HG03108 (cell line): ENCODE measurements around the gene USP46.

Experiments
- ATAC-seq: cut with Tn5 transposase; IDR thresholded peaks from one replicate; pipeline ENCODE4 v1.9.1; 2021; ENCODE audit warnings: moderate library complexity; ENCODE audit not compliant: unreplicated experiment

USP46 gene, protein sequence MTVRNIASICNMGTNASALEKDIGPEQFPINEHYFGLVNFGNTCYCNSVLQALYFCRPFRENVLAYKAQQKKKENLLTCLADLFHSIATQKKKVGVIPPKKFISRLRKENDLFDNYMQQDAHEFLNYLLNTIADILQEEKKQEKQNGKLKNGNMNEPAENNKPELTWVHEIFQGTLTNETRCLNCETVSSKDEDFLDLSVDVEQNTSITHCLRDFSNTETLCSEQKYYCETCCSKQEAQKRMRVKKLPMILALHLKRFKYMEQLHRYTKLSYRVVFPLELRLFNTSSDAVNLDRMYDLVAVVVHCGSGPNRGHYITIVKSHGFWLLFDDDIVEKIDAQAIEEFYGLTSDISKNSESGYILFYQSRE

DNA sequence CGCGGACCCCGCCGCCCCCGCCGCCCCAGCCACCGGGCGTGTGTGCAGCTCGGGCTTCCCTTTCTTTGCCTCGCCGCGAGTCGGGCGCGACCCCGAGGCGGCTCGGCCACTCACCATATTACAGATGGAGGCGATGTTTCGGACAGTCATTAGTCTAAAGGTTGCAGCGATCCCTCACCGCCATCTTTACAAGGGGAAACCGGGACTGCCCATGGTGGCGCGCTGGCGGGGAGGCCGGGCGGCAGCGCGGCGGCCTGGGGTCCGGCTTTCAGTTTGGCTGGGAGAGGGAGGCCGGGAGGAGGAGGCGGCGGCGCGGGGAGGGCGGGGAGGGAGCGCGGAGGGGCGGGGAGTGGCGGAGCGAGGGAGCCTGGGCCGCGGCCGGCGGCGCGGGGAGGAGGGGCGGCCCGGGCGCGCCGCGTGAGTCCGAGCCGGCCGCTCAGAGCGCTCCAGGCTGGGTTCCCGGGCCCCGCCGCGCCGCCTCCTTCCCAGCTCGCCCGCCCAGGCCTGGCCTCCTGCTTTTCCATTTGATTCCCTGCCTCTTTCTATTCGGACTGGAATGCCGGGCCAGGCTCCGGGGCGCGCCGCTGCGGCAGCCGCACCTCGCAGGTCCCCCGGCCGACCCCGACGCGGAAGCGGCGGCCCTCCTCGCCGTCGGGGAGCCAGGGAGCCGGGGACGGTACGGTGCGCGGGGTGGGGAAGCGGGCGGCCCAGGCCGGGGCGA is at the start of gene USP46:
TSS of gene USP46 (minus strand) at position 301 of the 721 bp plus-strand sequence. CDS start at position 150, 151 bp downstream.
- ATAC-seq = peak; percentile 80

DNA sequence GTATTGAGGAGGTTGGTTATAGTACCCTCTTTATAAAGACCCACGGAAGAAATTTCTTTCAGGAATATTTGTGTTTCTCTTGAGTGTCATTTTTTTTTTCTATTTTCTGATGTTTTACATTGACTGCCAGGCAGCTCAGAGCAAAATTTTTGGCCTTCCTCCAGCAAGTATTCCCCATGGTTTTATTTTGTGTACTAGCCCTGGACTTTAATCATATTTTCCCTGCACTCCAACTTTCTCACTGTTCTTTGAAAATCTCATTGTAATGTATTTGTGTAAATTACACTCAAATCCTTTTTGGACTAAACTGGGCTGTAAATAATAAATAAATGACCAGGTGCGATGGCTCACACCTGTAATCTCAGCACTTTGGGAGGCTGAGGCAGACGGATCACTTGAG is 45.6 kb upstream of the USP46 start:
- no peak for ATAC-seq

DNA sequence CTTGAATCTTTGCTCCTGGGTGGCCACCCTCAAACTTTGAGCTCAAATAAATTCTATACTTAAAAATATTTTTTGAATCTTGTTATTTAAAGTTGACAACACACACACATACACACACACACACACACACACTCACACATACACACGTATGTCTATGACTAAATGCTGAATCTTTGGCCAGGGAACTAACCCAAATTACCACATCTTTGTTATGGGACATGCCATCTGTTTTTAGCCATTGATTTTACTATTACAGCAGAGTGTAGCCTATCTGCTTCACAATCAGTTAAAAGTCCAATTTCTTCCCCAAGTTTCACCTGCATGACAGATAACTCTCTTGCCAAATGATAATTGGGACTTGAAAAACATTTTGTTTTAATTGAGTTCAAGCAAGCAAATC is 45.0 kb upstream of the USP46 start:
- ATAC-seq = no peak

DNA sequence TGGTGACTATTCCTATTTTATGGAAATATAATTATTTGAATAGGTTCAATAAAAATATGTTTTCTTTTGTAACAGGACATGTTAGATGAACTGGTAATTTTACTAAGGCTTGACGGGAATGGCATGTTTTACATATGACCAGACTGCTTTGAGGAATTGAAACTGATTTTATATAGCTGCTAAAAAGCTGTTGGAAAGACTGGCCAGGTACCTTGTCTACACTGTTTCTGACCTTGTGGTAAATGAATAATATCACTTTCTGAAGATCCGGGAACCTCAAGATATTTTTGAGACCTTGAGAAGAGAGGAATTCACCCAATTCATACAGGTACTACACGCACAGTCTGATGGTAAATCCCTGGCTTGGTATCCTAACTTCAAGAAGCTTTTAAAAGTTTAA is 42.1 kb upstream of the USP46 start:
- peak; percentile 95 for ATAC-seq

DNA sequence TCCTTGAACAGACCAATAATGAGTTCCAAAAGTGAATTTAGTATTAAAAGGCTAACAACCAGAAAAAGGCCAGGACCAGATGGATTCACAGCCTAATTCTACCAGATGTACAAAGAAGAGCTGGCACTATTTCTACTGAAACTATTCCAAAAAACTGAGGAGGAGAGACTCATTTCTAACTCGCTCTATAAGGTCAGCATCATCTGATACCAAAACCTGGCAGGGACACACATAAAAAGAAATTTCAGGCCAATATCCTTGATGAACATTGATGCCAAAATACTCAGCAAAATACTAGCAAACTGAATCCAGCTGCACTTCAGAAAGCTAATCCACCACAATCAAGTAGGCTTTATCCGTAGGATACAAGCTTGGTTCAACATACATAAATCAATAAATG is 35.8 kb upstream of the USP46 start:
- no peak for ATAC-seq

DNA sequence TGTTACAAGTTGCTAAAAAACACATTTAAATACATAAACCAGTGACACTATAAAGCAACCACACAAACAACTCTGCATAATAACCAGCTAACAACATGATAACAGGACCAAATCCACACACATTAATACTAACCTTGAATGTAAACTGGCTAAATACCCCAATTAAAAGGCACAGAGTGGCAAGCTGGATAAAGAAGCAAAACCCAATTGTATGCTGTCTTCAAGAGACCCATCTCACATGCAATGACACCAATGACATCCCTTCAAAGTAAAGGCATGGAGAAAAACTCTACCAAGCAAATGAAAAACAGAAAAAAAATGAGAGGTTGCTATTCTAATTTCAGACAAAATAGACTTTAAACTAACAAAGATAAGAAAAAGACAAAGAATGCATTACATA is 34.4 kb upstream of the USP46 start:
- ATAC-seq = no peak

DNA sequence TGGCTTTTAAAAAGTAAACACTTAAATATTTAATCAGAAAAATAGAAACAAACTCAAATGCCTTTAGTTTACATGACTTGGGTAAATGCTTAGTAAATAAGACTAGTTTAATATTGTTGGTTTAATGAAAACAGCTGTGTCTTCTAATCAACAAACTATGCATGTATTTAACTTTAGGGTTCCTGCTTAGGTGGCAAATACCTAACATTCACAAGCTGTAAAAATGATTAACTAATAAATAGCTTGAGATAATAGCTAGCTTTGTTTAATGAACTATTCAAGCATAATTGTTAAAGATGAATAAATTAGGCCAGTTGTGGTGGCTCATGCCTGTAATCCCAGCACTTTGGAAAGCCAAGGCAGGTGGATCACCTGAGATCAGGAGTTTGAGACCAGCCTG is 30.0 kb upstream of the USP46 start:
- ATAC-seq = no peak

DNA sequence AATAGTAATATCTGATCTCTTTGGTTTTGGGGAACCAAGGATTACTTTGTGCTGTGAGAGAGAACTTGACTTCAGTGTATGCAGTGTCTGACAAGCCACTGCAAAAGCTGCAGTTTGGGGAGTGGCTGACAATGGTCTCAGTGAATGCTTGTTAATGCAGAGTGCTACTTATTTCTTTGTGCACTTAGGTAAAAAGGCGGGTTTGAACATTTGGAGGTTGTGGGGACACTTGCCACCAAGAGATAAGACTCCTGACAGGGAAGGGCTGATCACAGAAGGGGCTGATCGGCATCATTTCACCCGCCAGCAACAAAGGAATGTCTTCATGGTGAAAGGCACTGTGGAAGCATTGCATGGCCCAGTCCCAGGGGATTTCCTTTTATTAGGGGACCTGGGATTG is 28.6 kb upstream of the USP46 start:
- no peak for ATAC-seq

DNA sequence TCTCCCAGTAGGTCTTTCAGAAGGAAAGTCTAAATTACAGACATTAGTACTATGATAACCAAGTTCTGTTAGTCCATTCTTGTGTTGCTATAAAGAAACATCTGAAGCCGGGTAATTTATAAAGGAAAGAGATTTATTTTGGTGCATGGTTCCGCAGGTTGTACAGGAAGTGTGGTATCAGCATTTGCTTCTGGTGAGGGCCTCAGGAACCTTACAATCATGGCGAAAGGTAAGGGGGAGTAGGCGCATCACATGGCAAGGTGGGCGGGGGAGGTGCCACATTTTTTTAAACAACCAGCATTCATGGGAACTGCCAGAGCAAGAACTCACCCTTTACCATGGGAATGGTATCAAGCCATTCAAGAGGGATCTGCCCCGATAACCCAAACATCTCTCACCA is 26.2 kb upstream of the USP46 start:
- ATAC-seq = no peak

DNA sequence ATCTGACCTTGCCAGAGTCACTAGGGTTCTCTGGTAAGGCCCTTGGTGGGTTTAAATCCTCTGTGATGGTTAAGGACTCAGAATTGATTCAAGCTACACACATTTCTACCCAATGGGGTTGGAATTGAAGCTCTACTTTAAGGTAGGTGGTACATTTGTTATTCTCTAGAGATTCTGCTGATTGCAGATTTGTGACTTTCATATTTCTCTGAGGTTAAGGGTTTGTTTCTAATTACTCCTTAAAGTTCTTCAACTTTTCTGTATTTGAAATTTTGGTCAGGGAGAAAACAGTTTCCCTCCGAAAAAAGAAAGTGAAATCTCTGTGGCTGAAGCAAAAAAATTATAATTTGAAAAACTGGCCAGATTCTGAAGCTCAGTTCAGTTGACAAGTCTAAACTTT is 25.8 kb upstream of the USP46 start:
- ATAC-seq = no peak

DNA sequence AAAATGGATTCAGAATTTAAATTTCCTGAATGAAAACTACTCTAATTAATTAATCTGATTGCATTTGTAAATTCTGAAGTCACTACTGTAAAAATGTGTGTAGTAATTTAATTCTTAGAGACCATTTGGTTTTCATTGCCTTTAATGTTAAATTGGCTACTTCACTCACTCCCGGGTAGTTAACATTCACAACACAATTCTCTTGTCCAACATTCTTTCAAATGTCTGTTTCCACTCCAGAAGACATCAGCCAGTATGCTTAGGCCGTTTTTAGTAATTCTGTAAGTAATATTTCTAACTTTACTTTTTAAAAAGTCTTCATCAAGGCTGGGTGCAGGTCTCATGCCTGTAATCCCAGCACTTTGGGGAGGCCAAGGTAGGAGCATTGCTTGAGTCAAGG is 21.3 kb upstream of the USP46 start:
- no peak for ATAC-seq

DNA sequence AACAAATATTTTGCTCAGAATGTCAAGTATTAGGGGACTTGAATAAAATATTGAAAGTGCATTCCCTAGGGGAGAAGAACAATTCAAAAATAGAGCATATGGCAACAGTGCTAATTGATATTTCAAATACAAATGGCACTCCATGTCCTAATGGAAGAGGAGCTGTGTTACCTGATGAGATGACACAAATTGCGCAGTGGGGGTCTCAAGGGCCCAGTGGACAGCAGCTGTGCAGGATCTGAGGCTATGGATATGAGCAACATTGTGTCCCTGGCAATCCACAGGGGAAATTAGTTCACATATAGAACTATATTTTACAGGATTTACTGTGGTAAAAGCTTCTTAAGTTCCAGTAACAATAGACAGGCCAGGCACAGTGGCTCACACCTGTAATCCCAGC is 17.4 kb upstream of the USP46 start:
- no peak for ATAC-seq

DNA sequence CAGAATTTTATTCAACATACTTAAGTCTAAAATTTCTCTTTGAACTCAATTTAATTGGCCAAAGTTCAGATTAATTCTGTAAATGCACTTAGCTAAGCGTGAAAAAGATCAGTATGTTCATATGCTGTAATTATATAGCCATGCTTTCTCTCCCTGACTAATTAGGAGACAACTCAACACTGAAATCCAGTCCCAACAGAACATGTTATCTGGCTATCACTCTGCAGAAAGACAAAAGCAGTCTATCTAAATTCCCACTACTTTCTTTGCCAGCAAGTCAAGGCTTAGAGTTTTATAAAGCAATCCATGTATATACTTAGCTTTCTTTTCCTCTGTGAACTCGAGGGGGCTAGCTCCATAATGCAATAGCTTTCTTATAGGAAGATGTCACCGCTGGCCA is 16.0 kb upstream of the USP46 start:
- no peak for ATAC-seq

DNA sequence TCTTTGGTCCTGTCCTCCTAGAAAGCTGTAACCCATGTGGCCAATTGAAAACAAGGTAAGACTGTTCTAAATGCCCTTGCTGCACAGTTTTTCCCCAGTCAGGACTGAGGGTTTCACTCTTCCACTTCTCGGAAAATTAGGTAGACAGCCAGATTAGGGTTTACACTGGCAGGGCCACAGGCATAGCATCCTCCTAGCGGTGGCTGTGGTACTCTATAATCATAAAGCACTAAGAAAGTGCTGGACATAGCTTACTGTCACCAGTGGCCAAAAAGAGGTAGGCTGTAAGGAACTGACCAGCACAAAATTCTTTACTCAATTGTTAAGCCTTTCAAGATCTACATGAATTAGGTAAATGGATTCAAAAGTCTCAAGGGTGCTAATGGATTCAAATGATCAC is 11.6 kb upstream of the USP46 start:
- no peak for ATAC-seq

DNA sequence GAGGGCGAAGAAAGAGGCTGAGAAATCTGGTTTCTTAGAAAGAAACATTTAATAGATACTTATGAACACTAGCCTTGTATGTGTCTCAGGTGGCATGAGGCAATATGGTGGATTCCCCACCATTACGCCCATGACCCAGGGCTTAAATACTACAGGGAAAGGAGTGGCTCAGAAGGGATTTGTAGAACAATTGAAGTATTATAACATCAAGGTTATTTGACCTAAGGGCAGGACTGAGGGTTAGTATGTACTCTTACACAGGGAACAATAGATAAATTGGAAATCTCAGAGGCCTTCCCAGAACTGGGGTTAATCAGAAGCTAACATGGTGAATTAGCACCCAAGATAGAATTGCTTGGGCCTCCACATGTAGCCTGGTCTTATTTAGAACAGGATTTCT is 11.0 kb upstream of the USP46 start:
- ATAC-seq = no peak

DNA sequence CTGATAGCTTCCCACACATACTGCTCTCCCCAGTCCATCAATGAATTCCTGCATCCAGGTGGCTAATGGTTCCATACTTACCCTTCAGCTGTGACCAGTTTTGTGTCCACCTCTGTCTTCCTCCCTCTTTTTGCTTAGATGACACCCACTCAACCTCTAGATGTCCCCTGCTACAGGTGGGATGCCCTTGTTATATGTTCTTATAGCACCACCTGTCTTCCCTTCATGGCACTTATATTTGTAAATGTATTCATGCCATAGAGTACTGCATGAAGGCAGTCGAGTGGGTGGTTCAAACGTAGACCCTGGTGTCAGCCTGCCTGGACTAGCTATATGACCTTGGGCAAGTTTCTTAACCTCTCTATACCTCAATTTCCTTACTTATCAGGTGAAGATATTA is 6.5 kb upstream of the USP46 start:
- ATAC-seq = peak; percentile 87

DNA sequence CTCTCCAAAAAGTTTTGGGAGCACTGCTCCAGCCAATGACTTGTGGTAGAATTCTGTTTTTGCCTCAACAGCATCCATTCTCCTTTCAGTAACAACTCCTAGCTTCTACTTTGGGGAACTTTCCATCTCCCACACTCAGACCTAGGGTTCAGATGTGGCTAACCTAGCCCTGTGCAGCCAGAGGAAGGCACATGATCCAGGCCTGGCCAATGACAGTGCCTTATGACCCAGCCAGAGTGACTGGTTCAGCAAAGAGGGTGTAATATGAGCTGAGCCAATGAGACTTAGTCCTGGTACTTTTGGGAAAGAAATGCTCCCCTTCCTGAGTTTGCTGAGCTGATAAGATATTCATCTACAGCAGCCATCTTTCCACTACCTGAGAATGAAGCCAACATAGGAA is 5.4 kb upstream of the USP46 start:
- no peak for ATAC-seq

DNA sequence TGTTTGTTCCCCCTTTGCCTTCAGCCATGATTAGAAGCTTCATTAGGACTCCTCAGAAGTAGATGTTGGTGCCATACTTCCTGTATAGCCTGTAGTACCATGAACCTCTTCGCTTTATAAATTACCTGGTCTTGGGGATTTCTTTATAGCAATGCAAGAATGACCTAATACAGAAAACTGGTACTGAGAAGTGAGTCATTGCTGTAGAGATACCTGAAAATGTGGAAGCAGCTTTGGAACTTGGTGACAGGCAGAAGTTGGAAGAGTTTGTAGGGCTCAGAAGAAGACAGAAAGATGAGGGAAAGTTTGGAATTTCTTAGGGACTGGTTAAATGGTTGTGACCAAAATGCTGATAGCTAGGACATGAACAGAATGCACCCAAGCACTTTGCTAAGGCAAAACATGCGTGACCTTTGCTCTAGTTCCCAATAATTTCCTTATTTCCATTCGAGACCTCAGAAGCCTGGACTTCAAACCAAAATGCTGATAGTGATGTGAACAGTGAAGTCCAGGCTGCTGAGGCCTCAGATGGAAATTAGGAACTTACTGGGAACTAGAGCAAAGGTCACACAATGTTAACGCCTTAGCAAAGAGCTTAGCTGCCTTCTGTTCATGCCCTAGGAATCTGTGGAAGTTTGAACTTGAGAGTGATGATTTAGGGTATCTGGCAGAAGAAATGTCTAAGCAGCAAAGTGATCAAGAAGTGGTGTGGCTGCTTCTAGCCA is 3.0 kb upstream of the USP46 start:
- ATAC-seq = no peak

DNA sequence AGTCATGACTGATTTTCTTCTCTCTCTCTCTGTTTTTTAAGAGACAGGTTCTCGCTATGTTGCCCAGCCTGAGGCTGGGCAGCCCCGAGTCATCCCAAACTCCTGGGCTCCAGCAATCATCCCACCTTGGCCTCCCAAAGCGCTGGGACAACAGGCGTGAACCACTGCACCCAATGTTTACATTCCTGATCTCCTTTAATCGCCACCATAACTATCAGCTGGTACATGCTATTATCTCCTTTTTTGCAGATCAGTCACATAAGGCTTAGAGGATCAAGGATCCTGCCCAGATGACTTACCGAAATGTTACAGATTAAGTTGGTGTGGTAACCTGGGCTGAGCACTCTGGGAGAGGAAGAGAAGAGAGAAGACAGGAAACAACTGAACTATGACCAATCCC is 1.5 kb upstream of the USP46 start:
- no peak for ATAC-seq

DNA sequence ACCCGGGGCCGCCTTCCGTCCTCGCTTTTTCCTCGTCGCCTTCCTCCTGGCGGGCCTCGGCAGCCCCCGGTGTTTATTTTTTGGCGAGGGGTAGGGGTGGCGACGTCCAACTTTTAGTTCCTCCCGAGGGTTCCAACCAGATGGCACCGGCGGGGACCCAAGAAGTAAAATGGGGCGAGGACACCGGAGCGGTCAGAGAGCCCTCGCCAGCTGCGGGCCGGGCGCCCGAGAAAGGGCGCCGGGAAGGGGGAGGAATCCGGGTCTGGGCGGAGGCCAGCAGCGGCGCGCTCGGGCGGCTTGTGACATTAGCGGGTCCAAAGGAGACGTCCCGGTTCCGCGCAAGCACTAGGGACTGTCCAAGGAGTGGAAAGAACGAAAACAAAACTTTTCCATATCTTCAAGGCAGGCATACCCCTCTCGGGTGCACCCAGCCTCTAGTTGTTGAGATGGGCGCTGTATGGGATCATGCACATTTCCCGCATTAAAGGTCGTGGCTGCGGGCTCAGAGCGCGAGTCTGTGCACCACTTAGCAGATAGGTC is 691 bp upstream of the USP46 start:
- peak; percentile 17 for ATAC-seq

DNA sequence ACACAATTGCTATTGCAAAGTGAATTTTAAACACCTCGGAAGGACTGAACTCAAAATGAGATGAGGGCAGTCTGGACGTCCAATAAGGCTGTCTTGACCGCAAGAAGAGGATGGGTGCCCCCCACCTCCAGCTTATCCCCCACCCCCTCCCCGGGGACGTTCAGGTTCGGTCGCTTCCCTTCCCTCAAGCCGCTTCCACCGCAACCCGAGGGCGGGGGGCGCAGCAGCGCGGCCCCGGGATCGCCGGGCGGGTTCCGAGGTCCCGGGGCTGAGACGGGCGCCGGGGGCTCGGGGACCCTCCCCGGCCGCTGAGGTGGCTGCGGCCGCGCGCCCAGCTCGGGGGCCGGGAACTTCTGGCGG is 480 bp downstream of the USP46 start:
- peak; percentile 9 for ATAC-seq
